Frontal cortex (tissue), 4 donors: Measurements from ENCODE around the gene KRTAP12-4. TPM values are rescaled to one million over a fixed set of nuclear protein-coding genes. Genes with fewer than 3 reads are reported as not detected.
"Not testable (repeated sequence)": the region's sequence is repeated elsewhere in the genome, so short reads cannot be mapped to it uniquely, and the experiment has no call there.

Source experiments
- DNase-seq, 2 donors: peaks; one replicate each; pipeline ENCODE4 v3.0.0; 2012; ENCODE audit warnings: low spot score in 2 of 2
- FAIRE-seq: peaks from 2 replicates; lab custom pipeline; 2012; peaks lifted over from hg19 to GRCh38; lab: Jason Lieb, UNC
- small RNA-seq: library from RNA; depleted of rRNA; stranded (forward); fragments of <200 nt; gene quantifications from one replicate; pipeline ENCODE3, GENCODE V24; 2014
- total RNA-seq: library from RNA; depleted of rRNA; stranded (reverse); fragments of >200 nt; gene quantifications from one replicate; pipeline ENCODE4 v1.2.3, GENCODE V29; 2014
- donor health status: control.
- donor health status: control.
- donor health status: control.

The KRTAP12-4 gene
- total RNA-seq, 1 donor from 2014 or later, result not detected

DNA sequence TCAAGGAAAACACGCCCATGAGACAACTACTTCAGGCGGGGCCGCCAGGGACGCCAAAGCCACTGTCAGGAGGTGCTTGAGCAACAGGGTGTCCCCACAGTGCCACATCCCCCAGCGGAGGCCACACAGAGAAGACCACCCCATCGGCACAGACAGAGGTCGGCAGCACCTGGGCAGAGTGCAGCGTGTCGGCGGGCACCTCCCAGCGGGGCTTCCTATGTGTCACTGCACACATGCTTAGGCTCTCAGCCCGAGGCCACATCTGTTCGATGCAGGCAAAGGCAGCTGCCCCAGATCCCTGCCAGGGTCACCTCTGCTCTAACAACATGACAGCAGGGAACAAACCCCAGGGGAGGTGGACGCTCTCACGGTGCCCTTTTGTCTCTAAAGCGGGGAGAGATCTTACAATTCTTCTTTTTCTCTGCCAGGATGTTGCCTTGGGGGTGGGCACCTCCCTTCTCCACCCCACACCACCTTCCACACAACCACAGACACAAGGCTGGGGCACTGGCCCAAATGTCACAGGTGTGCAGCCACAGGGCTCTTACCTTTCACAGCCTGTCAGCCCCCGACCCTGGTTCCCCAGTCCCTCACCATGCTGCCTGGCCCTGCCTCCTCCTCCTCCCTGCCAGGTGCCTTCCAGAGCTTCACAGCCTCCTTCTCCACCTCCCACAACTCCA lies 38.4 kb downstream of the KRTAP12-4 start:
- DNase-seq, result no peak
- no peak for FAIRE-seq

- DNase-seq, result no peak
- FAIRE-seq, result no peak
Observed at GRCh38 chr21:44615466-44615865, 39.0 kb downstream of the KRTAP12-4 start.

DNA sequence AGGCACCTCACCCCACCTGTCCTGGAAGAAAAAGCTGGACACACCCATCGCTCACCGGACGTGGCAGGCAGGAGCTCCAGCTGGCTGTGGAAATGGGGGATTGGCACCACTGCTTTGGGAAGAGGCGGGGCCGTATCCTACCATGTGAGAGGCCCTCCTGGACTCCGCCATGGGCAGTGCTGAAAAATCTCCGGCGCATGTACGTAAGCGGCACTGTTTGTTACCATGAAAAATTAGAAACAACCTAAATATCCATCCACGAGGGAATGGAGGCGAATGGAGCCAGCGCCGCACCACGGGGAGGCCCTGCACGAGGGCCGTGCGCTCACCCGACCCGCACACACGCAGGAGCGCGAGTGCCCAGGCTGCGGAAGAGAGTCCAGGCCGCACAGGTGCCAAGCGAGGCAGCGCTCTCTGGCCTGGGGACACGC lies 39.5 kb downstream of the KRTAP12-4 start:
- DNase-seq (no peak), FAIRE-seq (no peak)

- FAIRE-seq (no peak), DNase-seq (no peak)
Observed at GRCh38 chr21:44614161-44614631, 40.3 kb downstream of the KRTAP12-4 start.

DNA sequence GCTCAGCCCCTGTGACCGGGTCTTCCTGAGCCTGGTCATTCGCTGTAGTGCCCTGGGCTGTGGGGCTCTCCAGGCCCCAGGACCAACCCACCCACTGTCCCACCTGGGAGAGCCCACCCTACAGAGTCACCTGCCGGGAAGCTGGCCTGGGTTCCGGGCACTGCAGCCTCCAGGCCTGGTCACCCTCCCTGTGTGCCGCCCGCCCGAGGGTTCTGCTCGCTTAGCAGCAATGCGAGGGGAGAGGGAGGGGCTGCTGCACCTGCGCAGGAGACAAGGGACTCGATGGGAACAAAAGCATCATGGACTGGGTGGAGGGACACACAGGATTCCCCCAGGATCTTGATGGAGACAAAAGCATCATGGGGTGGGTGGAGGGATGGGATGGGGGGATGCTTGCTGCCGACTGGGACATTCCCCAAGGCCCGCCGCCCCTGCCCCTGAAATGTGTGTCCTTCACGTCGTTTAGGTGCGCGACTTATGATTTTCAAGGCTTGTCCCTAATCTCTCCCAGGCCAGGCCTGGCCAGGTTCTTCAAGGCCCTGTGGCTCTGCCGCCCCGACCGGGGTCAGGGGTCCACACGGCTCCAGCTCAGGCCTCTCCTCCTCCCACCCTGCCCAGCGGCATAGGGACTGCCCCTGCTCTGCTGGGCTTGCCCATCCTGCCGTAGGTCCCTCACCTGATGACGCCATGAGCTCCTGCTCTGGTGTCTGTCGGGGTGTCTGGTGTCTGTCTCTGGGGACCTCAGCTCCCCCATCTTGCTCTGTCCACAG lies 40.9 kb downstream of the KRTAP12-4 start:
- DNase-seq, result no peak
- no peak for FAIRE-seq

- DNase-seq, result no peak
- FAIRE-seq, result no peak
Observed at GRCh38 chr21:44612669-44613229, 41.7 kb downstream of the KRTAP12-4 start.

- FAIRE-seq (no peak), DNase-seq (no peak)
Observed at GRCh38 chr21:44612029-44612486, 42.4 kb downstream of the KRTAP12-4 start, which contains the start of gene KRTAP10-8. Gene KRTAP10-8, plus strand, starts transcription at chr21:44612079. Its CDS starts 22 bp downstream, at chr21:44612101.

DNA sequence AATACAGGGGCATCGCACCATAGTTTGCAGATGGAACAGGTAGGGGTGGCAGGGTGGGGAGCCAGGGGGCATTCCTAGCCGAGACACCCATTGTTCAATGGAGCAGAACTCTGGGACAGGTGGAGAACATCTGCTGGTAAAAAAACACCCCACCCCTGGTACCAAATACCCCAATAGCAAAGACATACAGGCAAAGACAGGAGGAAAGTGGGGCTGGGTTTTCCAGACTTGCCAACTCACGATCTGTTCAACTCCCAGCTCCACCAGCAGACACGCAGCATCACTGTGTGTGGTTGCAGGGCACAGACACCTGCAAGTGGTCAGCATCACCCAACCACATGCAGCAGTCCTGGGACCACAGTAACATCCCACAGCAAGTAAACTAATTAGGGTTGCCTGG lies 42.9 kb downstream of the KRTAP12-4 start:
- DNase-seq, result no peak
- FAIRE-seq, result no peak

GRCh38 chr21:44610157-44610843 lies 44.2 kb downstream of the KRTAP12-4 start:
- FAIRE-seq, DNase-seq: not testable (repeated sequence)

DNA sequence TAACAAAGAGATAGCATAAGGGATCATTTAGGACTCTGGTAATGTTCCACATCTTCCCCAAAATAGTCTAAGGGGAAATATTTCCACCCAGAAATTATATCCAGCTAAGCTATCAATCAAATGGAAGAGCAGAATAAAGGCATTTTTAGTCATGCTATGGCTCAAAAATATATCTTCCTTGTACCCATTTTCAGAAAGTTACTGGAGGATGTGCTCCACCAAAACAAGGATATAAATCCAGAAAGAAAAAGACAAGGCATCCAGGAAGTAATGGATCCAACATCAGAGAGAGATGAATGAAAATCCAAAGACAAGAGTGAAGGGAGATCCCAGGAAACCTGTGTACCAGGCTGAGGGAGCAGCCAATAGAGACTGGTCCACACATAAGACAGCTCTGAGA lies 45.3 kb downstream of the KRTAP12-4 start:
- no peak for DNase-seq
- FAIRE-seq, result no peak

DNA sequence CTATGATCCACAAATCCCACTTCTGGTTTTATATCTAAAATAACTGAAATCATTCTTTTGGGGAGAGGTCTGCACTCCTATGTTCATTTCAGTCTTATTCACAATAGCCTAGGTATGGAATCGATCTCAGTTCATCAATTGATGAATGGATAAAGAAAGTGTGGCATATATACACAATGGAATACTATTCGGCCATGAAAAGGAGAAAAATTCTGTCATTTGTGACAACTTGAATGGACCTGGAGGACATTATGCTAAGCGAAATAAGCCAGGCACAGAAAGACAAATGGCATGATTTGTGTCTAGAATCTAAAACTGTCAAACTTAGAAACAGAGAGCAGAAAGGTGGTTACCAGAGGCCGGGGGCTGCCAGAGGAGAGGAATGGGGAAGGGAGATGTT lies 48.0 kb downstream of the KRTAP12-4 start:
- FAIRE-seq, result no peak
- no peak for DNase-seq

Small RNA genes lying within 50 kb of the gene (small RNA-seq; reads per million reads assigned to genes)
- not detected for gene KRTAP12-6P

Other genes with a start within 250 kb of the KRTAP12-4 start
- 3.7 TPM for gene LRRC3, start 199.1 kb downstream of the KRTAP12-4 start, total RNA-seq
- not detected for gene KRTAP10-1, start 114.5 kb downstream of the KRTAP12-4 start, total RNA-seq
- gene KRTAP10-2, start 103.2 kb downstream of the KRTAP12-4 start, total RNA-seq, result not detected
- gene KRTAP10-3, start 95.9 kb downstream of the KRTAP12-4 start, total RNA-seq, result not detected
- not detected for gene KRTAP10-4, start 80.9 kb downstream of the KRTAP12-4 start, total RNA-seq
- gene KRTAP10-5, start 74.1 kb downstream of the KRTAP12-4 start, total RNA-seq, result not detected
- not detected for gene KRTAP10-6, start 62.2 kb downstream of the KRTAP12-4 start, total RNA-seq
- not detected for gene KRTAP10-7, start 54.1 kb downstream of the KRTAP12-4 start, total RNA-seq
- not detected for gene KRTAP10-8, start 42.6 kb downstream of the KRTAP12-4 start, total RNA-seq
- not detected for gene KRTAP10-9, start 27.6 kb downstream of the KRTAP12-4 start, total RNA-seq
- not detected for gene KRTAP10-10, start 17.3 kb downstream of the KRTAP12-4 start, total RNA-seq
- not detected for gene KRTAP10-11, start 8.2 kb downstream of the KRTAP12-4 start, total RNA-seq
- not detected for gene KRTAP12-3, start 3.3 kb upstream of the KRTAP12-4 start, total RNA-seq
- not detected for gene KRTAP12-2, start 12.3 kb upstream of the KRTAP12-4 start, total RNA-seq
- gene KRTAP12-1, start 27.5 kb upstream of the KRTAP12-4 start, total RNA-seq, result not detected
- not detected for gene KRTAP10-12, start 42.5 kb upstream of the KRTAP12-4 start, total RNA-seq
- gene TSPEAR, start 56.9 kb upstream of the KRTAP12-4 start, total RNA-seq, result not detected
- 39.9 TPM for gene UBE2G2, start 147.2 kb upstream of the KRTAP12-4 start, total RNA-seq
- 63.2 TPM for gene SUMO3, start 163.4 kb upstream of the KRTAP12-4 start, total RNA-seq
- 72.2 TPM for gene PTTG1IP, start 219.0 kb upstream of the KRTAP12-4 start, total RNA-seq